PC-3 (cell line): ENCODE results near the gene TRDN. TPM values are rescaled to one million over a fixed set of nuclear protein-coding genes. Genes with fewer than 3 reads are reported as not detected.

Experiments
- ATAC-seq: fragments of 200-7000 bp; cut with Tn5 transposase; 2 replicates; pipeline ENCODE4 v1.9.1; 2020; ENCODE audit warnings: mild to moderate bottlenecking, moderate library complexity
- BruUV-seq: library from RNA; stranded (reverse); fragments of 400-500 nt; replicated peaks from 2 replicates; lab custom pipeline; 2021; lab: Mats Ljungman, UMichigan
- CTCF ChIA-PET: fragments of 300-600 bp; sonication (Branson Sonifier 250); formaldehyde crosslinking; loops from one replicate; lab custom pipeline; 2022; ENCODE audit warnings: antibody characterized with exemption; lab: Charles Lee
- POLR2A ChIA-PET: fragments of 300-600 bp; sonication (Branson Sonifier 250); formaldehyde crosslinking; loops from one replicate; lab custom pipeline; 2022; ENCODE audit warnings: antibody characterized with exemption; ENCODE audit not compliant: unreplicated experiment; lab: Charles Lee
- DNase-seq: peaks from one replicate; pipeline ENCODE4 v3.0.0-alpha.2; 2015
- H2AFZ ChIP-seq: fragments of 300-600 bp; sonication (generic); 2 replicates; pipeline ENCODE4 v1.6.0; 2016; ENCODE audit warnings: antibody characterized with exemption, low read length
- H3F3A ChIP-seq: fragments of 300-600 bp; sonication (generic); one replicate; pipeline ENCODE4 v1.6.0; 2017; ENCODE audit warnings: antibody characterized with exemption, low read length, control low read depth, mild to moderate bottlenecking; ENCODE audit not compliant: unreplicated experiment
- H3K27ac ChIP-seq: fragments of 300-600 bp; sonication (generic); 2 replicates; pipeline ENCODE4 v1.5.1; 2016; ENCODE audit warnings: mild to moderate bottlenecking, low read length
- H3K27me3 ChIP-seq: fragments of 300-600 bp; sonication (generic); 2 replicates; pipeline ENCODE4 v1.6.1; 2016; ENCODE audit warnings: low read length, mixed read lengths
- H3K36me3 ChIP-seq: fragments of 300-600 bp; sonication (generic); 2 replicates; pipeline ENCODE4 v1.6.1; 2016; ENCODE audit warnings: low read depth, mixed run types, low read length, mixed read lengths
- H3K4me1 ChIP-seq: fragments of 300-600 bp; sonication (generic); 2 replicates; pipeline ENCODE4 v1.5.1; 2016; ENCODE audit warnings: low read length; ENCODE audit not compliant: insufficient read depth
- H3K4me2 ChIP-seq: fragments of 300-600 bp; sonication (generic); 2 replicates; pipeline ENCODE4 v1.6.0; 2016; ENCODE audit warnings: low read length
- H3K4me3 ChIP-seq: fragments of 300-600 bp; sonication (generic); 2 replicates; pipeline ENCODE4 v1.5.1; 2016; ENCODE audit warnings: mild to moderate bottlenecking, low read length, mixed read lengths
- H3K79me2 ChIP-seq: fragments of 300-600 bp; sonication (generic); 2 replicates; pipeline ENCODE4 v1.6.1; 2017; ENCODE audit warnings: low read length, mixed read lengths
- H3K9ac ChIP-seq: fragments of 300-600 bp; sonication (generic); 2 replicates; pipeline ENCODE4 v1.6.0; 2016; ENCODE audit warnings: mild to moderate bottlenecking, low read length
- H3K9me2 ChIP-seq: fragments of 300-600 bp; sonication (generic); replicated peaks from 2 replicates; pipeline ENCODE4 v1.6.1; 2016; ENCODE audit warnings: mixed run types, low read length, mixed read lengths
- H3K9me3 ChIP-seq: fragments of 300-600 bp; sonication (generic); 2 replicates; pipeline ENCODE4 v1.6.1; 2016; ENCODE audit warnings: low read length, mixed read lengths
- H4K20me1 ChIP-seq: fragments of 300-600 bp; sonication (generic); 2 replicates; pipeline ENCODE4 v1.6.1; 2016; ENCODE audit warnings: low read length, mixed read lengths
- EZH2 ChIP-seq: fragments of 300-600 bp; sonication (generic); IDR thresholded peaks from one replicate; pipeline ENCODE4 v1.6.1; 2017; ENCODE audit warnings: antibody characterized with exemption, mild to moderate bottlenecking, low read length; ENCODE audit not compliant: unreplicated experiment
- EZH2phosphoT487 ChIP-seq: fragments of 300-600 bp; sonication (generic); IDR thresholded peaks from 2 replicates; pipeline ENCODE4 v1.6.1; 2018; ENCODE audit warnings: mild to moderate bottlenecking, antibody characterized with exemption, low read length, borderline replicate concordance
- intact Hi-C: fragments of 100-400 bp; cut with micrococcal nuclease; formaldehyde crosslinking; loops from 2 replicates; pipeline ENCODE4 v1.9.0; 2023
- total RNA-seq: library from RNA; depleted of rRNA; stranded (reverse); fragments of >200 nt; gene quantifications from 2 replicates; pipeline ENCODE4 v1.2.3, GENCODE V29; 2014
- TF ChIP-seq, protein P1 (sequence below): fragments of 300-600 bp; sonication (generic); conservative IDR thresholded peaks from 2 replicates; pipeline ENCODE4 v1.5.1; 2017; ENCODE audit warnings: antibody characterized with exemption, low read depth, mild to moderate bottlenecking, low read length

Gene TRDN
- total RNA-seq, 1 experiment from 2014 or later = not detected

- intact Hi-C loops = no loop called here
- BruUV-seq = no TSS peak
- Histone ChIP-seq H3K9me3 (no peaks in the 10 kb centered on the region), H3F3A (no peaks in the 10 kb centered on the region), H3K9ac (no peak overlapping the region), H2AFZ (no peak overlapping the region), H3K36me3 (no peaks in the 10 kb centered on the region), H3K27me3 (no peaks in the 10 kb centered on the region), H3K79me2 (no peaks in the 10 kb centered on the region), H3K4me2 (no peak overlapping the region), H3K27ac (no peak overlapping the region), H3K4me1 (no peaks in the 10 kb centered on the region), H3K4me3 (no peak overlapping the region), H3K9me2 (no peaks in the 10 kb centered on the region), H4K20me1 (no peaks in the 10 kb centered on the region)
- TF ChIP-seq, protein P1, sequence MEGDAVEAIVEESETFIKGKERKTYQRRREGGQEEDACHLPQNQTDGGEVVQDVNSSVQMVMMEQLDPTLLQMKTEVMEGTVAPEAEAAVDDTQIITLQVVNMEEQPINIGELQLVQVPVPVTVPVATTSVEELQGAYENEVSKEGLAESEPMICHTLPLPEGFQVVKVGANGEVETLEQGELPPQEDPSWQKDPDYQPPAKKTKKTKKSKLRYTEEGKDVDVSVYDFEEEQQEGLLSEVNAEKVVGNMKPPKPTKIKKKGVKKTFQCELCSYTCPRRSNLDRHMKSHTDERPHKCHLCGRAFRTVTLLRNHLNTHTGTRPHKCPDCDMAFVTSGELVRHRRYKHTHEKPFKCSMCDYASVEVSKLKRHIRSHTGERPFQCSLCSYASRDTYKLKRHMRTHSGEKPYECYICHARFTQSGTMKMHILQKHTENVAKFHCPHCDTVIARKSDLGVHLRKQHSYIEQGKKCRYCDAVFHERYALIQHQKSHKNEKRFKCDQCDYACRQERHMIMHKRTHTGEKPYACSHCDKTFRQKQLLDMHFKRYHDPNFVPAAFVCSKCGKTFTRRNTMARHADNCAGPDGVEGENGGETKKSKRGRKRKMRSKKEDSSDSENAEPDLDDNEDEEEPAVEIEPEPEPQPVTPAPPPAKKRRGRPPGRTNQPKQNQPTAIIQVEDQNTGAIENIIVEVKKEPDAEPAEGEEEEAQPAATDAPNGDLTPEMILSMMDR = no peak
- TF ChIP-seq EZH2 = no peak
- TF ChIP-seq EZH2phosphoT487 = no peak
- DNase-seq (no peak), ATAC-seq (no peak)
- CTCF ChIA-PET = no interaction called here
- POLR2A ChIA-PET = no interaction called here
Observed at GRCh38 chr6:123632641-123633040, 4.1 kb downstream of the TRDN start.

DNA sequence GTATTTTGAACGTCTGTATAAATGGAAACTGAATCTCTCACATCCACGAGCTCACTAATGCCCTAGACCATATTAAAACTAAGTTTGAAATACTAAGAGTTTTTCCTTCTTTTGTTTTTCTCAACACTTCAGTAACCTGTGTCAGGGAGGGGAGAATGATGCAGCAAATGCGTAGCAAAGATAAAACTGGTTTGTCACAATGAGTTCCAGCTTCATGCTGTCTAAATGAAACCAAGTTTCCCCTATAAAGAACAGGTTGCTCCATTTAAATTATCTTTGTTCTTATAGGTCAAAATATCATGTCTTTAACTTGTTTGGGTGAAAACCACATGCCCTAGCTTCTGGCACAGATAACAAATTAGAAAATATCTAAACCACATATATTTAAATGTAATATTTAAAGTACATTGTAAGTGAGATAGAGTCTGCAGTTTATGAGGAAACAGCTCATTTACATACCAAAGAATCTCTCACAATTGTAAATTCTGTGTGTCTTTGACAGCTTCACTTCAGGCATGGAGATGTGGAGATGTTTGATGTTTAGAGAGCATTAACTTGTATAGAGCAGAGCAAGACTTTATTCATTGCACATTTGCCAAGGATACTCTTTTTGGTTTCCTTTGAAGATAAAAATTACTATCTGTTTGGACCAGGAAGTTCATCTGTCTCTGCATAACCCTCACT is 7.3 kb downstream of the TRDN start:
- POLR2A ChIA-PET = no interaction called here

DNA sequence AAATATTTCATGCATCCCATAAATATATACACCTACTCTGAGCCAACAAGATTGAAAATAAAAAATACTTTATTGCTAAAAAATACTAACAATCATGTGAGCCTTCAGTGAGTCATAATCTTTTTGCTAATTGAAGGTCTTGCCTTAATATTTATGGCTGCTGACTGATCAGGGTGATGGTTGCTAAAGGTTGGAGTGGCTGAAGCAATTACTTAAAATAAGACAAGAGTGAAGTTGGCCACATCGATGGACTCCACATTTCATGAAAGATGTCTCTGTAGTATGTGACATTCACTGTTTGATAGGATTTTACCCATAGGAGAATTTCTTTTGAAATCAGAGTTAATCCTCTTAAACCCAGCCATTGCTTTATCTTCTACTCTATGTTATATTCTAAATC is 11.1 kb downstream of the TRDN start:
- ChIA-PET POLR2A (no interaction called here), CTCF (no interaction called here)
- Histone ChIP-seq H3K9me2 (no peaks in the 10 kb centered on the region), H3K27me3 (no peaks in the 10 kb centered on the region), H3K36me3 (no peaks in the 10 kb centered on the region), H3K4me2 (no peak overlapping the region), H2AFZ (no peak overlapping the region), H3K27ac (no peak overlapping the region), H3K9me3 (no peaks in the 10 kb centered on the region), H3F3A (no peaks in the 10 kb centered on the region), H4K20me1 (no peaks in the 10 kb centered on the region), H3K9ac (no peak overlapping the region), H3K4me1 (no peaks in the 10 kb centered on the region), H3K79me2 (no peaks in the 10 kb centered on the region), H3K4me3 (no peak overlapping the region)
- DNase-seq = no peak
- TF ChIP-seq, protein P1 = no peak
- TF ChIP-seq EZH2phosphoT487 (no peak), EZH2 (no peak)
- no peak for ATAC-seq
- BruUV-seq = no TSS peak
- intact Hi-C loops = no loop called here

More for the DNA sequence above, 7.3 kb downstream of the TRDN start:
- Histone ChIP-seq H3K4me3 (no peak overlapping the region), H3K4me1 (no peaks in the 10 kb centered on the region), H2AFZ (no peak overlapping the region), H3K9me2 (no peaks in the 10 kb centered on the region), H3K9me3 (no peaks in the 10 kb centered on the region), H3K27me3 (no peaks in the 10 kb centered on the region), H3F3A (no peaks in the 10 kb centered on the region), H3K4me2 (no peak overlapping the region), H3K79me2 (no peaks in the 10 kb centered on the region), H3K36me3 (no peaks in the 10 kb centered on the region), H3K27ac (no peak overlapping the region), H3K9ac (no peak overlapping the region), H4K20me1 (no peaks in the 10 kb centered on the region)
- TF ChIP-seq, protein P1 = no peak
- TF ChIP-seq EZH2 = no peak
- TF ChIP-seq EZH2phosphoT487 = no peak
- ATAC-seq = no peak
- BruUV-seq = no TSS peak
- no peak for DNase-seq
- intact Hi-C loops = no loop called here
- CTCF ChIA-PET = no interaction called here
